Posterior vena cava (tissue), 2 donors: Measurements from ENCODE around the gene SDCCAG8. TPM values are rescaled to one million over a fixed set of nuclear protein-coding genes. Genes with fewer than 3 reads are reported as not detected.

Experiments used
- DNase-seq: peaks from one replicate; pipeline ENCODE4 v3.0.0-alpha.2; 2020; ENCODE audit warnings: low spot score
- intact Hi-C, 2 donors: fragments of 100-400 bp; cut with DNase I; formaldehyde crosslinking; loops; one replicate each; pipeline versions ENCODE4 v1.14.1 to v1.14.2; 2022 to 2023
- total RNA-seq, 2 donors: library from RNA; stranded (reverse); fragmentation: NEBNext Ultra II Directional; extraction: Animal tissue kit (Norgen Biotek cat#: 25700); gene quantifications; one replicate each; pipeline ENCODE4 v1.2.1, GENCODE V29; 2021
- donor health status: DM: yes; HTN: yes; CAD: no.
- donor health status: DM: yes; HTN: yes; CAD: no.

The SDCCAG8 gene
- total RNA-seq, 2 donors from 2014 or later = 40.8 to 52.1 TPM

- no peak for DNase-seq
- intact Hi-C loops = no loop called here
Measured at GRCh38 chr1:243432136-243432535, 176.3 kb downstream of the SDCCAG8 start.

DNA sequence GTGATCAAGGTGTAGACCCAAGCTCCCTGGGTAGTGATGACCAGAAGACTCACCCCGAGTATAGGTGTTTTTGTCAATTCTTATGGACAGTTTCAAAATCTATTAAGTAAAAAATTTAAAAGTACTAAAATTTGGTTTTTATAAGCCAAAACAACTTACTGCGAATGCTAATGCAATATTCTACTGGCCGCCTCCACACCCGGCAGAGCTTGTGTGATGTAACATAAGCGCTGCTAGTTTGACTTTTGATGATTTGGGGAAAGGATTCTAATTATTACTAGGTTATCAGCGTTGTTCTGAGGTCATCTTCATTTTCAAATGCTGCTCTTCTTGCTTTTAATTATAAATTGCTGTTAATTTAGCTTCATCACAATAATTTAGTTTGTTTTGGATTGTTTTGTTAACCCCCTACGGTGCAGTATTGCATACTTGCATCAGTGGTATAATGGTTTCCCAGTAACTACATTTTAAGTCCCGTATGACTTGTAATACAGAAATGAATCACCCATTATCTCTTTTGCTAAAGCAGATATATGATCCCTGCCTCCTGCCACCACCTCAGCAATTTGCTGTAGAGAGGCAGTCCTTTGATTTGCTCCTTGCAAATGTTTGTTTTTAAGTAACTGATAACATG is 178.0 kb downstream of the SDCCAG8 start:
- intact Hi-C loops = no loop called here
- no peak for DNase-seq

- intact Hi-C loops = no loop called here
- DNase-seq = no peak
Measured at GRCh38 chr1:243434594-243434993, 178.8 kb downstream of the SDCCAG8 start.

- intact Hi-C loops = loop anchor here in 1 of 2 donors (5.0 kb wide), 1 partner anchor 214 kb away; no protein-coding TSS in a partner anchor
- no peak for DNase-seq
Measured at GRCh38 chr1:243435836-243436235, 180.0 kb downstream of the SDCCAG8 start.

DNA sequence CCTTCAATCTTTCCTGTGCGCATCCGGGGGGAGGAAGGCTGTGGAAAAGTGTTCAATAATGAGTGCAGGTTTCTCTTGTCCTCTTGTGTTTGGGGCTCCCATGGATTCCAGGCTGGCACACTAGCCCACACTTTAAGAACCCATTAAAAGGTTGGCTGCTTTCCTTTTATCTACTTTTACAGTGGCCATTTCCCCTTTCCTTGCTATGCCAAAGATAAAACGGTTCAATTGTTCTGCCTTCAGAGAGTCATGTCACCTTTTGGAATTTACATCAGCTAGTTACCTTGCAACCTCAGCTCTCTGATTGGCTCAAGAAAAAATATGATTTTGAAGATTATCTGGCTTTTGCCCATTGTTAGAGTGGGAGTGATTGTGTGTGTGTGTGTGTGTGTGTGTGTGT is 182.3 kb downstream of the SDCCAG8 start:
- intact Hi-C loops = loop anchor here in 1 of 2 donors (5.0 kb wide), 1 partner anchor 216 kb away; no protein-coding TSS in a partner anchor

DNA sequence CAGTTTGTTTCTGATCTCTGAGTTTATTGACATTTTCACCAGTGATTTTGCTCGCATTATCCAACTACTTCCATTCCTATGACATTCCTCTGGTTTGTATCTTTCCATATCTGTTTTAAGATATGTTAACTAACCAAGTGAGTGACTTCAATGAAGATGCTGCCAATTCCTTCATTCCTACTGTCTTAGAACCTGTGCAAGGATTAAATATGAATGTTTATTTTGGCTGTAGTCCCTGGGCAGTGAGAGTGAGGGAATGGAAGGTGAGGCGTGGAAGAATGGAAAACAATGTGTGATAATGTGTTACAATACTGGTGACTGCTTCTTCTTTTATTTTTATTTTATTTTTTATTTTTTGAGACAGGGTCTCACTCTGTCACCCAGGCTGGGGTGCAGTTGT is 183.0 kb downstream of the SDCCAG8 start:
- DNase-seq = no peak
- intact Hi-C loops = loop anchor here in 1 of 2 donors (5.0 kb wide), 1 partner anchor 217 kb away; no protein-coding TSS in a partner anchor

More for the DNA sequence above, 182.3 kb downstream of the SDCCAG8 start:
- no peak for DNase-seq

GRCh38 chr1:243440406-243440805 is 184.6 kb downstream of the SDCCAG8 start:
- no peak for DNase-seq
- intact Hi-C loops = no loop called here

- DNase-seq = no peak
- intact Hi-C loops = no loop called here
Measured at GRCh38 chr1:243441601-243442000, 185.8 kb downstream of the SDCCAG8 start.

DNA sequence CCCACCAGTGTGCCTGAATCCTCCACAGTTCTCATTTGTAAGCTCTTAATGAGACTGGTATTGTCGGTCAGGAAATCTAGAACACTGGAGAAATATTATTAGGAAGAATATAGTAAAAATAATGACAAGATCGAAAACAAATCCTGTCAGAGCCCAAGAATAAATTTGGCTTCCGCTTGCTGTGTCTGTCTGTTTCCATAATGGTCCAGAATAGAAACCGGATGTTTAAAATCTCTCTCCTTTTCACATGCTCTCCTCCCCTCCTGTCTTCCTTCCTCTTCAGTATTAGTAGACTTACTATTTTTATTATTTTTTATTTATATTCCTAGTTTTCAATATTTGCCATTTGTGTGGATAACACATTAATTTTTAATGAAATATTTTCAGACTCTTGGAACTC is 187.7 kb downstream of the SDCCAG8 start:
- no peak for DNase-seq
- intact Hi-C loops = no loop called here

GRCh38 chr1:243447347-243447746 is 191.5 kb downstream of the SDCCAG8 start:
- intact Hi-C loops = no loop called here
- DNase-seq = no peak

DNA sequence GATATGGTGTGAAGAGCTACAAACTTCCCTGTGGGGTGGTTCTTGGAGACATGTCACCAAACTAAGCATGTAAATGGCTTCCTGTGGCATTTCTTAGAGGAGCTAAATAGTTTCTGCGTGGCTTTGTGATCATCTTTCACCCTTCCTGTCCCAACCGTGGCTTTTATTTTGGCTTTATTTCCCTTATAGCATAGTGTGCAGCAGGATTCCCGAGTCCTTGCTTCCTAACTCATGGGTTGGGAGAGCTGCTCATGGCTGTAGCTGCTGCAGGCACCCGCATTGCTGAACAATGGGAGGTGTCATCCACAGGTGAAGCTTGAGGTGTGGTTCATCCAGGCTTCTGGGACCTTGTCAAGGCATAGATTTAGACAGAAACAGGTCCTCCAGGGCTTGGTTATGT is 192.0 kb downstream of the SDCCAG8 start:
- no peak for DNase-seq
- intact Hi-C loops = no loop called here

DNA sequence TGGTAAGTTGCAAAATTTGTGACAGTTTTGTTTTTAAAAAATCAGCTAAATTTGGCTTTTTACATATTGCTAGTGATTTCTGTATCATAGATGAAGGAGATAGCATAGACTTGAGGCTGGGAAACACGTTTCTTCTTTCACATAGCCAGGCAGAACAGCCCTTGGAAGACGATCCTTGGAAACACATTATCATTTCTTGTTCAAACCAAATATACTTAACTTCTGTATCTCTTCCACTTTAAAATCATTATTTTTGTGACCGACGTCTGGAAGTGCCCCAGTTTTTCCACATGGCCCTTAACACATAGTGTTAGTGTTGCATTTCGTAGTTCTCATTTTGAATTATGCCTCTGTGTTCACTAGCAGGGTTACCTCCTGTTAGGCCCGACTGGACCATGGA is 193.5 kb downstream of the SDCCAG8 start:
- intact Hi-C loops = no loop called here
- DNase-seq = no peak

- no peak for DNase-seq
- intact Hi-C loops = no loop called here
Measured at GRCh38 chr1:243452092-243452491, 196.3 kb downstream of the SDCCAG8 start.

DNA sequence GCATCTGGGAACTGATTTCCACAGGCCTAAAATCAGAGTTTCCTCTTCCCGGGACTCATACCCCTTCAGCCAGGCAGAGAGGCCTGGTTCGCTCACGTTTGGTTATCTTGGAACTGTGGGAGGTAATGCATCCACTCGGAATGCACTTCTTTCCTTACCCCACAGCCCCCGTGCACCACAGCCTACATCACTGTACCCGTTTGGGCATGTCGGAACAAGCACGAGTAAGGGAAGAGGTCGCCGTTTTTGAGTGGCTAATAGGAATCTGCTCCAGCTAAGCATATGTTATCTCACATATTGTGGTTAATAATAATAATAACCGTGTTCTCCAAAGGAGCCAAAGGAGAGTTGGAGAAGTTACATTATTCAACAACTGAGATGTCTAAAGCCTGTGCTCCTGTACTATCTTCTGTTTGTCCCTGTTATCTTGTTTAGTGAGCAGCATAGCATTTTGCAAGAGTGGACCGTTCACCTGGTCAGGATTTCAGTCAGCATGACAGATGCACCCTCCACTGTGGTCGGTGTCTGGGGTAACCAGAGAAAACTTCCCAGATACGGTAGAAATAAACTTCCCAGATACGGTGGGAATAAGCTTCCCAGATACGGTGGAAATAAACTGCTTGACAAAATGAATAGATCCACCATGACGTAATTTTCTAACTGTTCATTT is 198.6 kb downstream of the SDCCAG8 start:
- no peak for DNase-seq
- intact Hi-C loops = no loop called here

DNA sequence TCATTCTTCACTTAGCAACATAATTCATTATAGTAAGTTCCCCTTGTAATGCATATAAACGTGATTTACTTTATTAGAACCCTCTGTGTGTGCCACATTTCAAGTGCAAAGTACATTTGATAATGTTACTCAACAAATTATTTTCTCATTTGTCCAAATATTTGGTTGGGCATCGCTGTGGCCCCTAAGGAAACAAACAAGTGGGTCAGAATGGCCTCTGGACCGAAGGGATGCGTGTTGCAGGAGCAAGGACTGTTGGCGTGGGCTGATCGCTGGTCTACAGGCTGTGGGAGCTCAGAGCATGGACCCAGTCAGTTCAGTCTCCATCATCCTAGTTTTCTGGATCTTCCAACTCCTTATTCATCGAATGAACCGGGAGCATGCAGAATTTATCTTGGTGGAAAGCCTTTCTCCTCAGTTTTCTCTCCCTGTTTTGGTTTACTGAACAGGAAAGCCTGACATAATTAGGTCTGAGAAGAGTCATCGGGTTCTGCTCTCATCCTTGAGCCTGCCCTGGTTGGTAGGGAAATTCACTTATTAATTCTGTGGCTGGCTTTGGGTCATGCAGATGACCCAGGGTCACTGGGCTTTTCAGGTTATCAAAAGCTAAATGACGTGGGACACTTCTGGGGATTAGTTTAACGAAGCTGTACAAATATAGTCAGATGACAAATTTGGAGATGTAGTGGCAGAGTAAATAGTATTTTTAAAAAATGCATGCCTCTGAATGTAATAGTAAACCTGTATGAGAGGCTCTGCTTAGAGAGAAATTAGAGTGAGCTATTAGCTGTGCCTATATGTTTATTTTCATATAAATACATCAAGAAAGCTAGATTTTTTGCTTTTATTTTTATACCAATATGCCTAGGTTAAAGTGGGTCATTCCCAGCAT is 200.2 kb downstream of the SDCCAG8 start:
- no peak for DNase-seq
- intact Hi-C loops = no loop called here

DNA sequence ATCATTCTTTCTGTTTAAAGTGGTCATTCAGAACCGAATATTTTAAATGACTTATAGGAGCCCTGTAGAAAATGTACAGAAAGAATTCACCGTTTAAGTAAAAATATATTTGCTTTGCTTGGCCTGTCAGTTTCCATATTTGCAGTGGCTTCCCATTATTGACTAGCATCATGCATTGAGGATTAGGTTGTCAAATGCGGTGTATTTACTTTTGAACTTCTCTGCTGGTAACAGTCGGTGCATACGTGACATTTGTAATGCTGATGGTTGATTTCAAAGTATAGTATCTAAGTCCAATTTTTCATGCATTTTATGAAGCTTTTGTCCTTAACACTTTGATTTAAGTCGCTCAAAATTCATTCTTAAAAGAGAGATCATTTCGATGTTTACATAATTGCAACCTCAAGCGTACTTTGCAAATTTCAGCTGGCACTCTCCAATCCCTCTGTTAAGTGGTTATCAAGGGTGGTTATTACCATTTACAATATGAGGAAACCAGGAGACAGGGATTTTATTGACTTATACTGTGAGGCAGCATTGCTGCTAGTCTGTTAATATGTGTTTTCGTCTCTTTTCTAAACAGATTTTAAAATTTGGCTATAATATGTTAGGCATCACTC is 201.6 kb downstream of the SDCCAG8 start:
- intact Hi-C loops = no loop called here
- no peak for DNase-seq

DNA sequence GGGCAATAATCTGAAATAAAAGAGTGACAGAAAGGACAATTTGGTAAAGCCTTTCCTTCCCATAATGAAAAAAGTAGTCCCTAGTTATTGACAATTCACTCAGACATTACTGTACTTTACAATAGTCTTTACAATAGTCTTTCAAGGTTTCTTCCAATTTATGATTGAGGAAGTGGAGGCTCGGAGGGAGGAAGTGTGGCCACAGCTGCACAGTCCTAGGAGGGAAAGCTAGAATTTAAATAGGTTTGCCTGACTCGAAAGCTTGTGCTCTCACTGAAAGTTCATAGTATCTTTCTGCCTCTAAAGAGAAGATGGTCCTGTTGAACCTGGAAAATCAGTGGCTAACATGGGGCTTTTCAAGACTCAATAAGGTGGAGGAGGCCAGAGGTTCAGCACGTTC is 203.2 kb downstream of the SDCCAG8 start:
- intact Hi-C loops = no loop called here
- DNase-seq = no peak

GRCh38 chr1:243461700-243462099 is 205.9 kb downstream of the SDCCAG8 start:
- intact Hi-C loops = no loop called here
- DNase-seq = no peak

DNA sequence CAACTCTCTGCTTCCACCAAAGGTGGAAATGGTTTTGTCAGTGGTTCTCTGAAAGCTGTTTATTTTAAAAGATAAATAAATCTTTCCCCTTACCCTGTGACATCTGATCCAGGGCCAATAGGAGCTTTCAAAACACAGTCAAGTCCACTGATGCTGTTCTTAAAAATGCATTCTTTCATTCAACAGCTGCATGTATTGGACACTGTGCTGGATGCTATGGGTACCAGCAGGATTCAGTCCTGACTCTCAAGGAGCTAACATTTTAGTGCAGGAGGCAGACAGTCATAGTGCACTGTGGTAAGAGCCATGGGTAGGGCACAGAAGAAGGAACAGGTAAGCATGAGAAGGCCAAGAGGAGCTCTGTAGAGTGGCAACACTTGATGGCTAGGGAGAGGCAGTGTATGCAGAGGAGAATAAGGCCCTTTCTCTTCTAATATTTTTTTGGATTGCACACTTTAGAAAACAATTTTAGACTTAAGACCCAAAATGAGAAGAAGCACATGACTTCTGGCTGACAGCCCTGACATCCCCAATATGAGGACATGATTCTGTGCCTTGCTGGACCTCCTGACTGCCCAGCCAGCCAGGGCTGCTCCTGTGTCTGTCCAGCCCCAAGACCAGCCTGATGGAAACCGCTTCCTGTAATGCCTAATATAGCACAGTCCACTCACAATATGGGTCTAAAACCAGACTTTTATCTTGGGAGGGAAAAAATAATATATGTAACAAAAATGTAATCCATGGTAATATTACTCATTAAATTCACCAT is 207.3 kb downstream of the SDCCAG8 start:
- intact Hi-C loops = no loop called here
- DNase-seq = no peak
